LoVo (cell line): ENCODE data around the gene B3GAT2.

Experiments
- DNase-seq: peaks from one replicate; pipeline ENCODE4 v3.0.0-alpha.2; 2016; ENCODE audit warnings: low spot score

B3GAT2 gene

DNA sequence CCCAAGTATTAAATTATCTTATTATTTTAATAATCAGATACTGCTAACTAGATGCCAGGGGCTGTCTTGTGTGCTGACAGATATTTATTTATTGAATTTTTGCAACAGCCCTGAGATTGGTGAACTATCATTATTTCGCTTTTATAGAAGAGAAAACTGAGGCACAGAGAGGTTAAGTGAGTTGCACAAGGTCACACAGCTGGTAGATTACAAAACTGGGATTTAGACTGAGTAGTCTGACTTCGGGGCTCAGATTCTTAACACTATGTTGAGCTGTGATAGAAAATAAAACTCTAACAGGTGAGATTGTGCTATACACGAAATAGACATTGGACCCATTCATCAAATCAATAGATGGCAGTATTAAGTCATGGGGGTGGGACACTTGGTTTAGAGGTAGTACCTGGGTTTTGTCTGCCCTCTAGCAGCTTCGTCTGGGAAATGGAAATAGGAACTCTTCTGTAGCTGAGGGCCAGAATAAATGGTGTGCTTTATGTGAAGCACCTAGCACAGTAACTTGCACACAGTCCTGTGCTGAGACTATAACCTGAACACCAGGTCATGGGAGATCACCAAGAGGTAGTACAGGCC, 113.4 kb downstream of the B3GAT2 start:
- DNase-seq = no peak

DNA sequence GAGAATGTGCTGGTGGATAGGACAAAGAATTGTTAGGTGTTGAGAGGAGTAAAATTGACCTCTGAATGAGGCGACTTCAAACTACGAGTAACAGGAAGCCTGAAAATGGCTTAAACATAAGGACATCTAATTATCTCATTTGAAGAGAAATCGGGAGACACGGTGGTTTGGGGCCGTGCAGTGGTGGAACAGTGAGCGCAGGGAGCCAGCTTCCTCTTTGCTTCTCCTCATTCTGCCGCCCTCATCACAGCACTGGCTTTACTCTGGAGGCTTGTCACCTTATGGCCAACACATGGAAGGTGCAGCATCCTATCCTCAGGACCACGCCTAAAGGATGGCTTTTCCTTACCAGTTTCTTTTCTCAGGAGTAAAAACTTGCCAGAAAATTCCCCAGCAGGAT, 114.3 kb downstream of the B3GAT2 start:
- DNase-seq = no peak

DNA sequence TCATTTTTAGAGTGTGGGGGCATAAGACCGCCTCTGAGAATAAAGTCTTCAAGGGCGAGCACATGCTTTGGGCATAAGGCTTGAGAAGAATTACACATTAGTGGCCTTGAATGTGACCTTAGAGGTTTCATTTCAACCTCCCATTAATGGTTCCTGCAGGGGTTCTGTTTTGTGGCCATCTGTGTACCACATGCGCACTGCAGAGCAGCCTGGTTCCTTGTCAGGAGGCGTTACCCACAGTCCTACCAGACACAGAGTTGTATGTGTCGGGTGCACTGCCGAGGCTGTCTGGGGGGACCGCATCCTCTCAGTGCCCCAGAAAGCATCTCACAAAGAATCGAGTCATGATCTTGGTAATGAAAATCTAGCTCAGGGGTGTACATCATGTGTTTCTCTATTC, 115.7 kb downstream of the B3GAT2 start:
- DNase-seq = no peak

DNA sequence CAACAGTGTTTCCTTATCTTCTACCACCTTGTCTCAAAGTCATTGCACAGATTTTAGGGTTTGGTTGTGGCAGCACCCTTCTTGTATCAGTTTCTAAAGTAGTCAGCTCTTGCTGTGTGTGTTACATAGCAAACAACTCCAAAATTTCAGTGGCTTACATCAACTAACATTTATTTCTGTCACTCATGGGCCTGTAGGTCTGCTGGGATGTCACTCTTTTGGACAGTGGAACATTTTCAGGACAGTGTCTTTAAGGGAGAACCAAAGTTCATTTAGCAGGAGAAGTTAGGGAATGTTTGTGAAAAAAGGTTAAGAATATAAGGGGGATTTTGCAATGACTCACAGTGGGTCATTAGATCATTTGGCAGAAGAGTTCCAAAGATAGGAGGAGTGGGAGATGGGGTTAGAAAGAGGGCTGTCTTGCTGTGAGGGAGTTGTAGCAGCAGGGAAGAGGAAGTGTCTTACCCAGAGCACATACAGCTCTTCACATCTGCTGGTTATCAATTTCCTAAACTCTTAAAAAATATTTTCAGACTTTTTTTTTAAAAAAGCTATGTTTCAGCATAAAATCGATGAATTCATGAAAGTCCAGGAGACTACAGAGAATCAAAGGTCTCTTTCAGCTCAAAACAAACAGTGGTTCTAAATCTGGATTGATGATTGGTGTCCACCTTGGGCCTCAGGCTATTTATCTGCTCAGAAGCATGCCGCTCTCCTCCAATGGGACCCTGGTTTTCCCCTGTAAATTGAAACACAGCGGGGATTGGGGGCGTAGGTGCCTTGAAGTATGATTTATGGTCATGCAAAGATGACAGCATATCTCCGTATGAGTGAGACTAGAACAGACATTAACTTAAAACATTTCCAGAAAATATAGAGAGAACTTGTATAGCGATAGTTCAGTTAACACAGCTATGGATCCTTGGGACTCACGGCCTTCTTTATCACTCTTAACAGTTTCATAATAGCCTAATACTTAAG, 117.3 kb downstream of the B3GAT2 start:
- no peak for DNase-seq

DNA sequence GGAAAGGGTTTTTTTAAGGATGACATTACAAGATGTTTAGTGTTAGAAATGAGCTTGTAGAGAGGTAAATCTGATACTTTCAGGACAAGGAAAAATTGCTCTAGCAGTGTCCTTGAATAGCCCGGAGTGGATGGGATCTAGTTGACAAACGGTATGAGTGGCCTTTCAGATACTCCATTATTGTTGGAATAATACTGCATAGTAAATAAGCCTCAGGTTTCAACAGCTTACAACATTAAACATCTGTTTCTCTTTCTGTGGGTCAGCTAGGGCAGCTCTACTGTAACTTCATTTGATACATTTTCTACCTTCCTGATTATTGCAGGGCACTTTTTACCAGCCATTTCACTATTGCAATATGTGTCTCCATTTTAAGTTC, 118.0 kb downstream of the B3GAT2 start:
- no peak for DNase-seq

DNA sequence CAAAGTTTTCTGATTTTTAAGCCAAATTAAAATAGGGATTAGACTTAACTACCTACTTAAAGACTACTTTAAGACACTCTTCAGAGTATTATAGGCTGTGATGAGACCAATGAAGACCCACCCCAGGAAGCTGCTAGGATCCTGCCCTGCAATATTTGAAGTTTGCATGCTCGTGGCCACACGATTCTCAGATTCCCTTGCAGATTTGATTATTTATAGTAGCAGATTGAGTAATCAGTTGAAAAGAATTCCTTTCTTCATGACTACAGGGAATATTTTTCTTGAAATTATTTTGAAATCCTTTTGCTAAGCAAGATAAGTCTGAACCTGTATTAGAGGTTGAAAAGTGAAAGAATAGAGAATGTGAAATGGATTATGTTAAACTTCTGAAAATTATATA, 122.3 kb downstream of the B3GAT2 start:
- no peak for DNase-seq

DNA sequence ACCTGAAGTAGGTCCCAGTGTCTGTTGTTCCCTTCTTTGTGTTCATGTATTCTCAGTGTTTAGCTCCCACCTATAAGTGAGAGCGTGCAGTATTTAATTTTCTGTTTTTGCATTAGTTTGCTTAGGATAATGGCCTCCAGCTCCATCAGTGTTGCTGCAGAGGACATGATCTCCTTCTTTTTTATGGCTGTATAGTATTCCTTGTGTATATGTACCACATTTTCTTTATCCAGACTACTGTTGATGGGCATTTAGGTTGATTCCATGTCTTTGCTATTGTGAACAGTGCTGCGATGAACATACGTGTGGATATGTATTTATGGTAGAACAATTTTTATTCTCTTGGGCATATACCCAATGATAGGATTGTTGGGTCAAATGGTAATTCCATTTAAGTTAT, 125.4 kb downstream of the B3GAT2 start:
- no peak for DNase-seq

DNA sequence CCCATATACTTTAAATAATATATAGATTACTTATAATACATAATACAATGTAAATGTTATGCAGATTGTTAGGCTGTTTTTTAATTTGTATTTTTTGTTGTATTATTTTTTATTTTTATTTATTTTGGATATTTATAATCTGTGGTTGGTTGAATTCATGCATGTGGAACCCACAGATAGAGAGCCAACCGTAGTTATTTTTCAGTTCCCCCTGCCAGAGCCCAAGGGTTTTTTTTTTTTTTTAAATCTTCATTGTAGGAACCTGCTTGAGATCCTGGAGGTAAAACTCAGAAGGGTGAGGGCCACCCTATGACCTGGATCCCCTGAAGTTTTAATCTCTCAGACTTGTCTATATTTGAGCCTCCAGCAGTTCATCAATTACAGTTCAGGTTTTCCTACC, 133.2 kb downstream of the B3GAT2 start:
- no peak for DNase-seq

DNA sequence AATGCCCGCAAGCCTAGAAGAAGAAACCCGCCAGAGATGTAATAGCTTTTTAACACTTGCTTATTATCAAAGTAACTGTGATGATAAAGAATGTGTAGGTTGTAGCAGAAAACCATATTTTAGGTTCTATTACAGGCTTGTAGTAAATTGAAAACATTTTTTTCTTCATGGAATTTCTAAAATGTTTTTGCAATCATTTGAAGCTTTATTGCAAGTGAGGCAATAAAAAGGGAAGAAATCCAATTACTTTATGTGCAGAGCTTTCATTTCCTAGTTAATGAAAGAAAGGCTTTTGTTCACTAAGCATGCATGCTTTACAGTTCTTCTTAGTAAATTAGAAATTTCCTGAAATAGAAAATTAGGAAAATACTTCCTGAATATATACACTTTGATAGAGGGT, 135.1 kb downstream of the B3GAT2 start:
- no peak for DNase-seq

DNA sequence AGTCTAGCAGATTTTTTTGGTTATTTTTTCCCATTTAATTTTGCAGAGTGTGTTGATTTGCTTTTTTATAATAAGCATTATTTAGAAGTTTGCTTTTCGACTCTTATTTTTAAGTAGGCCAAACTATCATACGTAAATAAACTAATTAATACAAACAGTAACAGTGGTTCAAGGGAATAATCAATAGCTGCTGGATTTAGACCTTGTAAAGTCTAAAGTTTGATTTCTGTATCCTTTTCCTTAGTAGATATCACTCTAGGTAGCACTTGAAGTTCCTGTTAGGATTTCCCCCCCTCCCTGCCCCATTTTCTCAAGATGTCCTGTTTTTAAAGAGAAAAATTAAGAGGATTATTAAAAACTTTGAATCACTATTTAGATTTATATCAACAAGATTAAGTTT, 136.1 kb downstream of the B3GAT2 start:
- no peak for DNase-seq

DNA sequence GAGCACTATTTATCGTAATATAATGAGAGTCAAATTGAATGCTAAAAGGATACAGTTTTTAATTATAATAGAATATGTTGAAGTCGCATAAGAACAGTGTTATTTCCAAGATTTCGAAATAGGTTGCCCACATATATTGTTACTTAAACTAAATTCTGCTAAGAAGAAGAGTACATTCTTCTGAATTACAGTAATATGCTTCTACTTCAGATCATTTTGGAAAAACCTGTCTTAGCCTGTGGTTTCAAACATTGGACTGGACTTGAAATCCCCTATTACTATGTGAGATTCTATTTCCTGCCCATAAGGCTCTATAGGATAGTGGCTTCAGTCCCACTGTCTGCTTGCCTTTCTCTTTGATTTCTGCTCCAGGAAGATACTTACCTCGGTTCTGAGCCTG, 137.2 kb downstream of the B3GAT2 start:
- DNase-seq = no peak

DNA sequence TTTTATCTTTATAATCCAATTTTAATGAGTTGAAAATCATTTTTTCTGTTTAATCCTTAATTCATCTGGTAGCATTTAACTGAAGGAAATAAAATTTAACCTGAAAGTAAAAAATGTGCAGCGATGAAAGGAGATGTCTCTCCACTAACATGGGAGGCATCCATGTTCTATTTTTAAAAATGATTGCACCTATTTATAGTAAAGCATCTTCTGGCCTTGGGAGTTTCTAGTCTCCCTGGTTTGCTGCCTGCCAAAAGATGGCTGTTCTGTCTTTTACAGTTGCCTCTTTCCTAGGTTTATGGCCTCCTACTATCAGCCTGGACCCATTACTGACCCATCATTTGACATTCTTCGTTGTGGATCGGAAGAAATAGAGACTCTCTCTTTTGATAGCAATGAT, 143.0 kb downstream of the B3GAT2 start:
- no peak for DNase-seq

DNA sequence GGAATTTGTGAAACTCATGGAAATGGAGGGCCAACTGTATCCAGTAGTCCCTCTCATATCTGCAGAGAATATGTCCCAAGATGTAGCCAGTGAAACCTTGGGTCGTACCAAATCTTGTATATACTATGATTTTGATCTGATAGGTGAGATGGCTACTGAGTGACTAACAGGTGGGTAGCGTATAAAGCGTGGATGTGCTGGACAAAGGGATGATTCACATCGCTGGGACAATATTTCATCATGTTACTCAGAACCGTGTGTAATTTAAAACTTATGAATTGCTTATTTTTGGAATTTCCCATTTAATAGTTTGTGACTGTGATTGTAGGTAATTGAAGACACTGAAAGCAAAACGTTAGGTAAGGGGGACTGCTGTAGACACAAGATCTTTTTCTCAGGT, 145.1 kb downstream of the B3GAT2 start:
- no peak for DNase-seq
